ENCODE measurements around the gene RASSF7.

RASSF7 gene

DNA sequence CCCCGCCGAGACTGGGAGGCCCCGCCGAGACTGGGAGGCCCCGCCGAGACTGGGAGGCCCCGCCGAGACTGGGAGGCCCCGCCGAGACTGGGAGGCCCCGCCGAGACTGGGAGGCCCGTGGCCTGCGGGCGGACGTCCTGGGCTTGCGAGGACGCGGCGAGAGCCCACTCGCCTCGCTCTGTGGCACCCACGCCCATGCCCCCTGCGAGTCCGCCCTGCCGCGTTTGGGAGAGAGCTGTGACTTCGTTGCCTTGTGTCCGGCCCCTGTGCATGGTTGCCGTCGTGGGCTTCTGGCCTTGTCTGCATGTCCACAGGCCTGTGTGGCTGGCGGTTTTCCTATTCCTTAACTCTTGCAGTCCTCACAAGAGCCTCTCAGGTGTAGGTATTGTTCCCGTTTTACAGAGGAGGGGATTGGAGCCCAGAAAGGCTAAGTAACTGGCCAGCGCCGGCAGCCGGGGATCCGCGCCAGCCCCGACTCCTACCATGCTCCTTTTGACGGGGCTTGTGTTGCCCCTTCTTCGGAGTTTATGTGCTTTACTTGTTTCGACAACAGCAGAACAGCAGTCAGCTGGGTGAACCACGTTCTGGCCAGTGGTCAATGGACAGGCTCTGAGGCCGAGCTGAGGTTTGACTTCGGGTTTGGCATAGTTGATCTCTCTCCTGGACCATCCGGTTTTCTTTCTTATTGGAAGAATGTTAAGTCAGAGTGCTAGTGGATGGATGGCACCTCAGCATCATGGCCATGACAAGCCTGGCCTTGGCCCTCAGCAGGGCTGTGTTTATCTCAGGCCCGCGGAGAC, 16.2 kb downstream of the RASSF7 start:
- peak overlapping the region; percentile 36 to 93 for H3K27ac ChIP-seq
- DNase-seq (ENCODE audit: low spot score) = no peak
- TF ChIP-seq, protein P1, sequence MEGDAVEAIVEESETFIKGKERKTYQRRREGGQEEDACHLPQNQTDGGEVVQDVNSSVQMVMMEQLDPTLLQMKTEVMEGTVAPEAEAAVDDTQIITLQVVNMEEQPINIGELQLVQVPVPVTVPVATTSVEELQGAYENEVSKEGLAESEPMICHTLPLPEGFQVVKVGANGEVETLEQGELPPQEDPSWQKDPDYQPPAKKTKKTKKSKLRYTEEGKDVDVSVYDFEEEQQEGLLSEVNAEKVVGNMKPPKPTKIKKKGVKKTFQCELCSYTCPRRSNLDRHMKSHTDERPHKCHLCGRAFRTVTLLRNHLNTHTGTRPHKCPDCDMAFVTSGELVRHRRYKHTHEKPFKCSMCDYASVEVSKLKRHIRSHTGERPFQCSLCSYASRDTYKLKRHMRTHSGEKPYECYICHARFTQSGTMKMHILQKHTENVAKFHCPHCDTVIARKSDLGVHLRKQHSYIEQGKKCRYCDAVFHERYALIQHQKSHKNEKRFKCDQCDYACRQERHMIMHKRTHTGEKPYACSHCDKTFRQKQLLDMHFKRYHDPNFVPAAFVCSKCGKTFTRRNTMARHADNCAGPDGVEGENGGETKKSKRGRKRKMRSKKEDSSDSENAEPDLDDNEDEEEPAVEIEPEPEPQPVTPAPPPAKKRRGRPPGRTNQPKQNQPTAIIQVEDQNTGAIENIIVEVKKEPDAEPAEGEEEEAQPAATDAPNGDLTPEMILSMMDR (IDR thresholded peaks at IDR 0.05) = no peak
- H3K4me3 ChIP-seq = peak overlapping the region; percentile 85

DNA sequence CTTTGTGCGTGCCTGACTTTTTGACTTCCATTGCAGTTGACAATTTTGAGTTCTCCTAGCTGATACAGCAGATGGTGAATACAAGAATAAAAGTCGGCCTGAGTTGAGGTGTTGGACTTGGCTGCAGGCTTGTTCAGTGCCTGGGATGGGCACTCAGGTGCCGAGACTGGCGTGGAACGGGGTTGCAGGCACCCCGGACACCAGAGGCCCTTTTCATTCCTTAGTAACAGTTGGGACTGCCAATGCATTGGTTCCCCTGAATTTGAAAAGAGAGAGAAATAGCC, 16.8 kb downstream of the RASSF7 start:
- Histone ChIP-seq H3K27ac (no peak overlapping the region), H3K4me3 (peak overlapping the region; percentile 85)
- DNase-seq (ENCODE audit: low spot score) = no peak
- TF ChIP-seq, protein P1 (IDR thresholded peaks at IDR 0.05) = no peak

DNA sequence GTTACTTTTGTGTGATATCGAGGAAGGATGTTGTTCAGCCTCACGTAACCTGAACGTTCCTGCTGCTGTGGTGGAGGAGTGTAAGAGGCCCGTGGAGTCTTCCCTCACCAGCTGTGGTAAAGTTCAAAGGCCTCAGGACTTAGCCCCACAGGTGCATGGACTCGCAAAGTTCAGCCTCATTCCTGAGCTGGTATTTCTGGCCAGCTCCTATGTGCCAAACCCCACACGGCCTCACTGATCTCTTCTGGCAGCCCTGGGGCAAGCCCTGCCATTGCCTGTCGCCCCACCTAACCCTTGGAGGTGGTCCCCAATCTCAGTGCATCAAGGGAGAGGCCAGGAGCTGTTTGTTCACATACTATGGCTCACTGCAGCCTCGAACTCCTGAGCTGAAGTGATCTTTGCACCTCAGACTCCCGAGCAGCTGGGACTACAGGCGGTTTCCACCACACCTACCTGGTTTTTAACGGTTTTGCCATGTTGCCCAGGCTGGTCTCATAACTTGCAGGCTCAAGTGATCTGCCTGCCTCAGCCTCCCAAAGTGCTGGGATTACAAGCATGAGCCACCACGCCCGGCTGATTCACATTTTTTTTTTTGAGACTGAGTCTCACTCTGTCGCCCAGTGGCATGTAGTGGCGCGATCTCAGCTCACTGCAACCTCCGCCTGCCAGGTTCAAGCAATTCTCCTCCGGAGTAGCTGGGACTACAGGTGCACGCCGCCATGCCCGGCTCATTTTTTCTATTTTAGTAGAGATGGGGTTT, 17.7 kb downstream of the RASSF7 start:
- TF ChIP-seq, protein P1 (IDR thresholded peaks at IDR 0.05) = no peak
- Histone ChIP-seq H3K27ac (no peak overlapping the region), H3K4me3 (peak overlapping the region; percentile 85)
- DNase-seq (ENCODE audit: low spot score) = no peak

DNA sequence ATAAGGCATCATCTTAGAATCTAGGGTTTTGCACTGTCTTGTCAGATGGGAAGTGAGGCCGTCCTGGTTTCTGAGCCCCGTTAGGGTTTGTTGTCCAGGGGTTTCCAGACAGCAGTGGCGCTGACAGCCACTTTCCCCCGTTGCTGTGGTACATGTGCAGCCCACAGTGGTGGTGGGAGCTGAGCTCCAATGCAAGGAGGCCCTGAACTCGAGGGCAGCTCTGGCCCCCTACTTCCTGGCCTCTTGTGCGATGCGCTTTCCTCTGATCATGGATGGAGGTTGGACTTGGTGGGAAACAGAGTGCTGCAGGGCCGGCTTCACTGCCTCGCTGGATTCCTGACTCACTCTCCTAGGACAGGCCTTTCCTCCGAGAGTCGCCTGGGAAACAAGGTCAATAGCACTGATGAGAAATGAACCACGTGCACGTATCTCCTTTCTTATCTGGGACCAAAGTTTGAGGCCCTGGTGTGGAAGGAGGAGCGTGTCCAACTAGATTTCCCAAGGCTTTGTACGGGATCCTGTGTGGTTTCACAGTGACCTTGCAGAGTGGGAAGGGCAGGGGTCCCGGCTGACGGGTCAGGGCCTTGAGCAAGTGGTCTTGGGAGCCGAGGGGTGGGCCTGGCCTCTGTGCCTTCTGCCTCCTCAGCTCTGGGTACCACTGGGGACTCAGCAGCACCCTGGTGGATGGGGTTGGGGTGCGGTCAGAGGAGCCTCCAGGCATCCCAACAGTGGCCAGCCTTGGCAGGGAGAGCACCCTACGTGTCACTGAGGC, 19.2 kb downstream of the RASSF7 start:
- TF ChIP-seq, protein P1 (IDR thresholded peaks at IDR 0.05) = no peak
- no peak for DNase-seq (ENCODE audit: low spot score)
- no peak overlapping the region for H3K27ac ChIP-seq

DNA sequence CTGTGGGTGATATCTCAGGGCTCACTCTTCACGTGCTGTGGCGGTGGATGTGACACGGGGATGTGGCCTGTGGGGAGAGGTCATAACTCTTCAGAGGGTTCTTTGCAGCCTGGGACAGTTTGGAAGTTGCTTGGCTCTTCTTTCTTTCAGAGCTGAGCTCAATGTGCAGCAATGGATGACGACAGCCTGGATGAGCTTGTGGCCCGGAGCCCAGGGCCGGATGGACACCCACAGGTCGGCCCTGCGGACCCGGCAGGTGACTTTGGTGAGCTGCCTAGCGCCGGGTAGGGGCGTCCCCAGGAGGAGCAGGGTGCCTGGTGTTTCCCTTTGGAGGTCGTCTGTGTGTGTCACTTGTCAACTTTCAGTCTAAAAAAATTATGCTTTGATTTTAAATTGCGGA, 20.6 kb downstream of the RASSF7 start:
- DNase-seq (ENCODE audit: low spot score) = no peak
- Histone ChIP-seq H3K4me3 (no peak overlapping the region), H3K27ac (no peak overlapping the region)
- TF ChIP-seq, protein P1 (IDR thresholded peaks at IDR 0.05) = no peak

More for the DNA sequence above, 19.2 kb downstream of the RASSF7 start:
- H3K4me3 ChIP-seq = no peak overlapping the region

DNA sequence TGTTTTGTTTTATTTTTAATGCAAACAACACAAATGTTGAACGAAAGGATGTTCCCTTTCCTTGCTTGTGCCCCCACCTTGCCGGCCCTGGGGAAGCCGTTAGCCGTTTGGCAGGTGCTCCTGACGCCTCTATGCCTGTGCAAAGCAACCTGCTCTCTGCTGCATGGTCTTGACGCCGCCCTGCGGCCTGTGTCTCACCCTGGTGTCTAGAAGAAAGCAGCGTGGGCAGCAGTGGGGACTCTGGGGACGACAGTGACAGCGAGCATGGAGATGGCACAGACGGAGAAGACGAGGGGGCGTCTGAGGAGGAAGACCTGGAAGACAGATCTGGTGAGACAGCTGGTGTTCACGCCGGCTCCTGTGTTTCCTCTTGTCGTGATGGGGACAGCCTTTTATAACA, 21.0 kb downstream of the RASSF7 start:
- no peak for DNase-seq (ENCODE audit: low spot score)
- TF ChIP-seq, protein P1 (IDR thresholded peaks at IDR 0.05) = no peak
- no peak overlapping the region for H3K4me3 ChIP-seq
- H3K27ac ChIP-seq = no peak overlapping the region
